Sigmoid colon (tissue), 4 donors: ENCODE results near the gene CTBP2.
A peak's percentile ranks its signal among the peaks of the same experiment; 100 is the strongest.

Experiments used
- EP300 ChIP-seq, 4 donors: sonication (generic); formaldehyde crosslinking; IDR thresholded peaks; one replicate each; pipeline ENCODE4 v1.6.1; 2017; ENCODE audit warnings: antibody characterized with exemption in 4 of 4
- POLR2A ChIP-seq, 2 donors: fragments of 450-650 bp; IDR thresholded peaks; one replicate each; pipeline ENCODE4 v1.6.1; 2016; ENCODE audit warnings: antibody characterized with exemption in 2 of 2, mild to moderate bottlenecking in 2 of 2, moderate library complexity in 2 of 2
- POLR2AphosphoS5 ChIP-seq, 4 donors: sonication (generic); formaldehyde crosslinking; IDR thresholded peaks; one replicate each; pipeline ENCODE4 v1.6.1; 2017; ENCODE audit warnings: antibody characterized with exemption in 4 of 4
- TF ChIP-seq, protein P1 (sequence below), 4 experiments: fragments of 450-650 bp in 3 of 4; fragments of 200-600 bp in 1 of 4; IDR thresholded peaks; one replicate each; pipeline ENCODE4 v1.5.1; 2016 to 2019; ENCODE audit warnings: antibody characterized with exemption in 4 of 4, mild to moderate bottlenecking in 3 of 4, moderate library complexity in 2 of 4

GRCh38 chr10:125113691-125114371, 46.5 kb downstream of the CTBP2 start:
- peak in 1 of 4 donors; percentile 4 for TF ChIP-seq POLR2AphosphoS5 (IDR thresholded peaks at IDR 0.05)
- TF ChIP-seq, protein P1, sequence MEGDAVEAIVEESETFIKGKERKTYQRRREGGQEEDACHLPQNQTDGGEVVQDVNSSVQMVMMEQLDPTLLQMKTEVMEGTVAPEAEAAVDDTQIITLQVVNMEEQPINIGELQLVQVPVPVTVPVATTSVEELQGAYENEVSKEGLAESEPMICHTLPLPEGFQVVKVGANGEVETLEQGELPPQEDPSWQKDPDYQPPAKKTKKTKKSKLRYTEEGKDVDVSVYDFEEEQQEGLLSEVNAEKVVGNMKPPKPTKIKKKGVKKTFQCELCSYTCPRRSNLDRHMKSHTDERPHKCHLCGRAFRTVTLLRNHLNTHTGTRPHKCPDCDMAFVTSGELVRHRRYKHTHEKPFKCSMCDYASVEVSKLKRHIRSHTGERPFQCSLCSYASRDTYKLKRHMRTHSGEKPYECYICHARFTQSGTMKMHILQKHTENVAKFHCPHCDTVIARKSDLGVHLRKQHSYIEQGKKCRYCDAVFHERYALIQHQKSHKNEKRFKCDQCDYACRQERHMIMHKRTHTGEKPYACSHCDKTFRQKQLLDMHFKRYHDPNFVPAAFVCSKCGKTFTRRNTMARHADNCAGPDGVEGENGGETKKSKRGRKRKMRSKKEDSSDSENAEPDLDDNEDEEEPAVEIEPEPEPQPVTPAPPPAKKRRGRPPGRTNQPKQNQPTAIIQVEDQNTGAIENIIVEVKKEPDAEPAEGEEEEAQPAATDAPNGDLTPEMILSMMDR (IDR thresholded peaks at IDR 0.05) = no peak
- TF ChIP-seq POLR2A (IDR thresholded peaks at IDR 0.05) = no peak
- no peak for TF ChIP-seq EP300 (IDR thresholded peaks at IDR 0.05)
